Middle frontal gyrus (tissue), 1 donor: ENCODE data around the gene WIPI1.

Experiments used
- DNase-seq: peaks from one replicate; pipeline ENCODE4 v3.0.0-alpha.2; 2015; ENCODE audit warnings: low spot score; ENCODE audit errors: extremely low spot score

WIPI1 gene

DNA sequence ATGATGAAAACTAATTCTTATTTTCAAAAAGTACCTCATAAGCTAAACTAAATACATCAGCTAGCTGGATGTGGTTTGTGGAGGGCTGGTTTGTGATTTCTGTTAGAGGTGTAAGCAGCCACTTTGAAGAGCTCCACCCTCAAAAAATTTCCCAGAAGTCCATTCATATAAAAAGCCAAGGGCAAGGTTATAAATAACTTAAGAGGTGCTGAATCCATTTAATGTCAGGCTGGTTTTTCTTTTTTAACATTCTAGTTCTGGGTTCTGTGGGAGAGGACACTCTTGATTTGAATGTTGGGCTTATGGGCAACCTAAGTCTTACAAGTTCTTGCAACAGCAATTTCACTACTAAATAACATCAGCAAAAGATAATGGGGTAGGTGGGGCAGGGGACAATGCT is 3.4 kb upstream of the WIPI1 start:
- DNase-seq, result no peak

DNA sequence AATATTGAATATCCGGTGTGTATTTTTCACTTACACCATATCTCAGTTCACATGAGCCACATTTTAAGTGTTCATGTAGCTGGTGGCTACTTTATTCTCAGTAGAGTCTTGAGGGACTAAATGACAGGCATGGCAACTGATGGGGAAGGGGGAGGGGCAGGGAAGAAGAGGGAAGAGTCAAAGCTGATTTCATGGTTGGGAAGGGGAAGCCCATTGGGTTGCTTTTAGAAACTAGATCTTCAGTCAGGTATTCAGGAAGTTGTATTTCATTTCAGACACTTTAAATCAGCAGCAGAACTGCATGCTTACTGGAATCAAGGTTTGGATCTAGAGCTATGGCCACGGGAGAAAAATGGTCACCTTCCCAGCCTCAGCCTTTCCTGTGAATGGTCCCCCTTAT is 2.9 kb upstream of the WIPI1 start:
- DNase-seq, result no peak

DNA sequence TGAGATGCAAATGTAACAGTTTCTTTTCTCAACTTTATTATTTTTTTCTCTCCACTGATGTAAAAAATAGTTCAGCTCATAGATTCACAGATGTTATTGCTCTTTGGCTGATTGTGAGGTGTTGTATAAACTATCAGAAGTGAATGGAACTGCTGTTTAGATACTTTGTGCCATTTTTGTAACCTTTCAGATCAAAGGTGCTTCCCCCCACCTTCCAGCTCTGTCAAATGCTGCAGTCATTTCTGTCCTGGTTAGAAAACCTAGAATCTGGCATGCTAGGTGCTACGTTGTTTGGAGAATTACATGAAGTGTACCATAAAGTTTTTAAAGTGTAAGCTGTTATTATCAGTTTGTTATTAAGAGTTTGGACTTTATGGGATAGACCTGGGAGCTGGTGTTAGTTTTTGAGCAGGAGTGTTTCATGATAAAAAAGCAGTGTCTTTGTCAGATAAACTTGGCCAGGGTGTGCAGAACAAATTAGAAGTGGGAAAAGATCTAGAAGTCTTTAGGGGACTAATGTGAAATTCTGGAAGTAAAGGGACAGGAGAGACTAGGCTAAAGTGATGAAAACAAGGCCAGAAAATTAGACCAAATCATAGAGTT is 1.8 kb upstream of the WIPI1 start:
- DNase-seq, result no peak

DNA sequence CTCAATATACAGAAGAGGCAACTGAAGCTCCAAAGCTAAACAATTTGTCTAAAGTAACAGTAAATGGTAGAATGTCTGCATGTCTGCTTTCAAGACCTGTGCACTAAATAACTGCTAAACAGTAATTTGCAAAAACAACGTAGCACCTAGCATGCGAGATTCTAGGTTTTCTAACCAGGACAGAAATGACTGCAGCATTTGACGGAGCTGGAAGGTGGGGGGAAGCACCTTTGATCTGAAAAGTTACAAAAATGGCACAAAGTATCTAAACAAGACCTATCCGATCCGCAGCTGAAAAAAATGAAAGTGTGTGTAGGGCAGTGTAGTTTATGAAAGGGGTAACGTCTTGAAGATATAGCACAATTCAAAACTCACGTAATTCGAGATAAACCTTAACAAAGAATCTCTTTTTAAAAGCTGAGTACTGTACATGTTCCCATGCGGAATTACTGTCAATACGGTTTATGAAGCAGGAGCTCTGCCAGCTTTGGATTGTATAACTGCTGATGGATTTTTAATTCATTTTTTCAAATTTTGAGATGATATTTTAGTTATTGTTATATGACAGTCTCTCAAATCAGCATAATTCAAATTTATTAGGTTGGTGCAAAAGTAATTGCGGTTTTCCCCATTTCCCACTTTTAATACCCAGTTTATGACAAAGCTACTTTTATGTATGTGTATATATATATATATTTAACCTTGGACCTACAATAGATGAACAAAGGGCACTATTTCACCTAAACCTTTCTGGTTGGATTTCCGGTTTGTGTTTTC is 1.2 kb upstream of the WIPI1 start:
- no peak for DNase-seq

DNA sequence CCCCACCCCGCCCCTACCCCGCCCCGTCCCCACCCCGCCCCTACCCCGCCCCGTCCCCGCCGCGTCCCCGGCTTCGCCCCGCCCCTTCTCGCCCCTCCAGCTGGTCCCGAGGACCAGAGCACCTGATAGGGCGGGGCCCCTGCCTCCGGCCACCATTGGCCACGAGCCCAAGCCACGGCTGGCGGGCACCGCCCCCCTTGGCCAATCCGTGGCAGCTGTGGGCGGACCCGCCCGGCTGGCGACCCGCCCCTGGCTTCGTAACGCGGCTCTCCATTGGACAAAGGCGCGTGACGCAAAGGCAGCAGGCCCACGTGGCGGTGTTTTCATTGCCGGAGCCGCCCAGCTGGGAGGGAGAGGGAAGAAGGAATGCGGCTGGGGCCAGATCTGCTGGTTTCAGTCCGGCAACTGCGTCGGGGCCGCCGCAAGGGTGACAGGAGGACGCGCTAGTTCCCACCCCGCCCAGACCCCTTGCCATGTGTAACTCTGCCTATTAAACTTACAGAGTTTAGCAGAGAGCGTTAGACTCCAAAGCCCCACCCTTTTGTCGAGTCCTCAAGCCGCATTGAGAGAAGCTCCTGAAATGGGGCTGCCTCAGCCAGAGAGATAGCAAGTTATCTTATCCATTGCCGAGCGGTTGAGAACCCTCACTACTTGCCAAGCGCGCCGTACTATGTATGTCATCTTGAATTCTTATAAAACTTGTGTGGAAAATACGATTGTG is 403 bp upstream of the WIPI1 start:
- peak; percentile 99 for DNase-seq

DNA sequence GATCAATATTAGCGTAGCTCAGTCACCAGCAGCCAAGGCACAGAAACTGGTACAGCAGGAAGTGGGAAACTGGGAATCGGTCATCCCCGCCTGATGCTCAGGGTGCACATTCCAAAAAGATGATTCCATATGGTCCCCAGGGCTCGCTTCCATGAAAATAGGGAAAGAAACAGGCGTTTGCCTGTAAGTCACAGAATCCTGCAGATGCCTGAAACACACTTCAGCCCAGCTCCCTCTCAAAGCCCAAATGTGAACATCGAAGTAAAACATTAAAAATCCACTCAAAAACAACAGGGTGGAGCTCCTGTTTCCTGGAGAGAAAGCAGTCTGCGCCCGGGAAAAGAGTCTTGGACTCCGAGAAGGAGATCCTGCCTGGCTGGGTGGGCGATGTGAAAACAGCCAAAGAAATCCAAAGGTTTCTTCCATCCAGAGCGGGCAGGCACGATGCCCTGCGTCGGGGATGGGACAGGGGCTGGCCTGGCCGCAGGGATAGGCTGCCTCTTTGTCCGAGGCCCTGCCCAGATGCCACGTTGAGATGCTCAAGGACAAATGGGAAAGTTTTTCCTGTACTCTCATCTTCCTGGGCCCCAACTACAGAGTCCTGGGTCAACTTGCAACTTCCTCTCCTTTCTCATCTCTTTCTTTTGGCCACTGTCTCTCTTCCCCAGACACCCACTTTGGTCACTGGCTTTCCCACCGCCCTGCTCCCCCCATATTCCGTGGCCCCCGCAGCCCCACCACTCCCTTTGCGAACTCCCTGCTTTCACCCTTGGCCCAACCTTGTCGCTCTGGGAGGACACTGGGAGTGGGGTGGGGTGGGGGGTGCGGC is 743 bp downstream of the WIPI1 start:
- peak; percentile 65 for DNase-seq

DNA sequence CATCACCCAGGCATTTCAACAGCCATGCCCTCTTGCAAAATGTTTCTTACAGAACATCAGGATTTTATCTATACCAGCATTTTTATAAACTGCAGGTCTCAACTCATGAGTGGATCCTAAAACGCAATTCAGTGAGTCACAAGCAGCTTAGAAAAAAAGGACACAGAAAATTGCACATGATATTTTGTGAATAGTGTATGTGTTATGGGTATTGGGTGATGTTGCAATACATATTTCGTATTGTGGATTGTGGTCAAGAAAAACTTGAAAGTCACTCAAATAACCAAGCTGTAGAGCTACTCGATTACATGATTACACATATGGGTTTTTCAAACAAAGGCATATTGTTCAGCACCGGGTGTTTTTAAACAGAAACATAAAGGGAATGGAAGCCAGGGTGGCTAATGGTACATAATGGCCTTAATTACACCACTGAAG is 1.4 kb downstream of the WIPI1 start:
- DNase-seq, result no peak

DNA sequence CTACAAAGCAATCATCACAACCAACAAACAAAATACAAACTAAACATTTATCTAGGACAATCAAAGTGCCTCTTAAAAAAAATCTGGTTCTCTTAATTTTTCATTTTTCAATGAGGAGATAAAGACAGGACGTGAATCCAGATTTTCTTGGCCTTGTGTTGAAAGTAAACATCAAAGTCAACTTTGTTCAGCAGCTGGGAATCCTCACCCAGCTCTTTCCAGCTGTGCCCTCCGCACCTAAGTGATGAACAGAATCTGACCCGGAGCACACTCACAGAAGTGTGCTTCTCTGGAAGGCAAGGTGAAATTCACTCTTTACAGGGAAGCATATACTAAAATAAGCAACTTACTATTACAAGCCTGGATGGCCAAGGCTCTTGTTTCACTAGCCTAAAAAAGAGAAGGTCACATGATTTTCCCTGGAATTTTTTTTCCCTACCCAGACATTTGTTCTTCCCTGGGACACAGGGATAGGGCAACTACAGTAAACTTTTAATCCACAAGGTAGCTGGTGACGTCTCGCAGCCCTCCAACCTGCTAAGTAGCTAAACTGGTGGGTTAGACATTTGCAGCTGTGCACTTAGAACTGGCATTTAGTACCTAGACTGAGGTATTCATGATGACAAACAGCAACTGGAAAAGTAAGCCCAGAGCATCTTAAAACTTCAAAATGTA is 3.2 kb downstream of the WIPI1 start:
- DNase-seq, result no peak

DNA sequence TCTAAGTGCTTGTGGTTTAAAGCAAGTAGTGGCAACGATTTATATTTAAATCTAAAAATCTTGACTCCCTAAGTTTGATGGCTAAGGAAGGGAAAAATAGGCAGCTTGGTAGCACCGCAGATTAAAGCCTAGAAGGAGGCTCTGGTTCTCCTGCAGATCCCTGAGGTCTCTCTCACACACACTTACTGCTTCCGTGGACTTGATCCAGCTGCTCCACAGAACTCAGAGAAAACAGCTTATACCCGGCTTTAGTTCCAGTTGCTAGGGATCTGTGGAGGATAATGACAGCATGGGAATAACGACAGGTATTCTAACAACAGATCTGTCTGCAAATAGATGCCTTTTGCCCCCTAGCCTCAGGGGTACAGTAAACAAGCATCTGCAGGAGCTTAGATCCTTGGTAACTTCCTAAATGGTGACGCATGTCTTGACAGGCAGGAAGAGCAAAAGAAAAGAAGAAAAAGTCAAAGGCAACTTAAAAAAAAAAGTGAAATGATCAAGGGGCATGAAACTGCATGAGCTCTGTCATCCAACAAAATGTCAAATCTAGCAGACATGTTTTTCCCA is 4.5 kb downstream of the WIPI1 start:
- DNase-seq, result no peak

DNA sequence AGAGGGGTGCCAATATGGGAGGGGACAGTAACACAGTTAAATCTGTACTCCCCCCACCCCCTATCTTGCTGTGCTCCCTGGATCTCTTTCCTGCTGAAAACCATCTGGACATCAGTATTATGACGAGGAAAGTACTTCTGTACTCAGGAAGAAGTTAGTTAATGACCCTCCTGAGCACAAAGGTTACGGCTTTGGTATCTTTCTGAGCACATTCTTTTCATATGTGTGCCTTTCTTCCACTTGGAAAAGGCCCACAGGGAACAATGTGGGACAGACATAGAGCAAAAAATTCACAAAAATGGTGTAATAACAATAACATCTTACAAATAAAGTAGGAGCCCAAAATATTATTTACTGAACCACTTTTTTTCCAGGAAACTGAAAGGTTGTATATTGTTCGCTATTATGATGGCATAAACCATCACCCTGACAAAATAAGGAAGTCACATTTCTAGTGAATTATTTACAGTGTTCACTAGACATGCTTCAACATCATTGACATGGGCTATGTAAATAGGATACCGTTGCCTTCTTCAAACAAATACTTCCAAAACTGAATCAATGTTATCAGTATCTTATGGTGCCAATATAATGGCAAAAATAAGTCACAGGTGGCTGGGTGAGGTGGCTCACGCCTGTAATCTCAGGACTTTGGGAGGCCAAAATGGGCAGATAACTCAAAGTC is 5.5 kb downstream of the WIPI1 start:
- no peak for DNase-seq

DNA sequence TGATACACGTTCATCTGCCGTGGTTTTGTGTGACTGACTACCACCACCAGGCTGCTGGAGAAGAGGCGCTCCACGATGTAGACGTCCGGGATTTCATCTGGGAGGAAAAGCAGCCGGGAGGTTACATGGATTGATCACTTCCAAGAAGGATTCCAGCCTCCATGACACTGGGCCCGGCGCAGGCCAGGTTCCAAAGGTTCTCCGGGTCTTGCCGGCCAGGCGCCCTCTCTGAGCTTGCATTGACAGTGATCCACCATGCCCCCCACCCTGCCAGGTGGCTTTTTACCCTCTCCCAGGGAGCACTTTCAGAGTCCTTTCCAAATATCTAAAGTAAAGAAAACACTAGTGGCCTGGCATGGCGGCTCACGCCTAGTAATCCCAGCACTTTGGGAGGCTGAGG is 6.5 kb downstream of the WIPI1 start:
- DNase-seq, result no peak

DNA sequence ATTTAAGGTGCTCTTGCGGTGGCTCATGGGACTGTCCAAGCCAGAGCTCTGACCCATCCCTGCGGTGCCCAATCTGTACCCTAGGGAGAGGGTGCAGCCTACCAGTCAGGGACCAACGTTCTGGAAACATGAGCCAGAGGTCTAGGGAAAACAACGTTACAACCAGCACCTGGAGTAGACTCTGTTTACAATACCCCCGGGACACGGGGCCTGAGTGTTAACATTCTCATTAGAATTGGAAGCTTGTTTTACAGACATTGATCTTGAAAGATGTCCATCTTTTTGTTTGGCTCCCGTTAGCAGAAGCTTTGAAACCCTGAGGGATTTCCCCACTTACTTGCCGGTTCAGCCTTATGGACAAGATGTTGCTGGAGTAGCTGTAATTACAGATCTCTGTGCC is 6.9 kb downstream of the WIPI1 start:
- no peak for DNase-seq

DNA sequence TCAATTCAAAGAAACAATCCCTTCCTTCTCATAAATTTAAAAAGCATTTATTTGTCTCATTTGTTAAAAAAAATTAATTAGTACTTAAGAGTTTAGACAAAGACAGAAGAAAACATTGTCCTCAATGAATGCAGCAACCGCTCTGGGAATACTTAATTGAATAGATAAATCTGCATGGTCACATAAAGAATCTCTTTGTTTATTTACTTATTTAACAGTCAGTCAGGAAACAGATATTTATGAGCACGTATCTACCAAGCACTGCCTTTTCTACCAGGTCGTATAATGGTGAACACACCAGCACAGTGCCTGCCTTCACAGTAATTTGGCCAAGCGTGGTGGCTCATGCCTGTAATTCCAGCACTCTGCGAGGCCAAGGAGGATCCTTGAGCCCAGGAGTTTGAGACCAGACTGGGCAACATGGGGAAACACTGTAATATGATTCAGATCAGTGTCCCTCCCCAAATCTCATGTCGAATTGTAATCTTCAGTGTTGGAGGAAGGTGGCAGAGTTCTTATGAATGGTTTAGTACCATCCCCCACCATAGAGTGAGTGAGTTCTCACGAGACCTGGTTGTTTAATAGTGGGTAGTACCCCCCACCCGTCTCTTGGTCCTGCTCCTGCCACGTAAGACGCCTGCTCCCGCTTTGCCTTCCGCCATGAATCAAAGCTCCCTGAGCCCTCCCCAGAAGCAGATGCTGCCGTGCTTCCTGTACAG is 8.1 kb downstream of the WIPI1 start:
- DNase-seq, result no peak

DNA sequence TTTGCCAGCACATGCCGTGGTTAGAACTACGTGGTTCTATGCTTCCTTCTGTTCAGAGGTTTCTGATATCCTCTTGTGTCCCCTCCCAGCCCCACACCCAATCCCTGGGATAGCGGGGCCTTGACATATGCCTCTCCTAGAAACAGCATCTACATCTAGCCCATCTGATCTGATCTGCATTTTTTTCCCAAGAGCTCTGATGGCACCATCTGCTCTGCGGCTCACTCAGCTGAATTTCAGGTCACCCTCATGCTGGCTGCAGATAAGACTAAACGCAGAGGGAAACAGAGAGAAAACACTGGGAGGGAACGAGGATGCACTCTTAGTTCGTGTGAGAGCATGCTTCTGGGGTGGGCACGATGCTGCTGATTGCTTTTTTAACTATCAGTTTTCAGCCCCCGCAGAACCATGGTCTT is 10.7 kb downstream of the WIPI1 start:
- DNase-seq, result no peak

DNA sequence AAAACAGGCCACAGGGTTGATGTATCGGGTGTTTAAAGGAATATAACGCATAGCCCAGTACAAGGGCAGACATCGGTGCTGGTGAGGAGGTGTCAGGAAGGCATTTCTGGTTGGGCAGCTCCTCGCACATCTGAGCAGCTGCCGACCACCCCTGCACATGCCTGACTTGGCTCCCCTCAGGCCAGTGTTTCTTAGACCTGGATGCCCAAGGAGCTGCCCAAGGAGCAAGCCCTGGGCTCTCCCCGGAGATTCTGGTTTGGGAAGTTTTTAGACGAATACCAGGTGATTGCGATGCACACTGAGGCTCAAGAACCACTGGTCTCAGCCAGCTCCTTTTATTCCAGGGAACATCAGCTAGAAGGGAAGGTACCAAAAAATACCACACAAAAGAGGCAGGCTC is 11.6 kb downstream of the WIPI1 start:
- no peak for DNase-seq

DNA sequence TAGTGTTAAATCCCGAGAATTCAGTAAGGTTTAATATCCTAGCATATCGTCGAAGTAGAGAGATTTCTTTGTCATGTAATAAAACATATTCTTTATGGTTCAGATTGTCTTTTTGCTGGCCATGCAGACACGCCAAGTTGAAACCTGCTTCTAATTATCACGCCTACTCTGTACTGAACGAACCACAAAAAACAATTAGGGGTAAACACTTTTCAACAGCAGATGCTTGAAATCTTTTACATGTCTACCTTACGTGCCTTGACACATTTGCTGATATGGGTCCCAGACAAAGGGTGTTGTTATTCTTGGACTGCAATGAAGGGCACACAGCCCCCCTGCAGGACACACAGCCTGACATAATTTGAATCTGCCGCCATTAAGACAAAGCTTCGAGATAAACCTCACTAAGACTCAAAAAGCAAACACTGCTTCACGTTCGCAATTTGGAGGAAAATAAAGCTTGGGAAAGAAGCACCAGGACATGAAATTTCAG is 13.3 kb downstream of the WIPI1 start:
- no peak for DNase-seq

DNA sequence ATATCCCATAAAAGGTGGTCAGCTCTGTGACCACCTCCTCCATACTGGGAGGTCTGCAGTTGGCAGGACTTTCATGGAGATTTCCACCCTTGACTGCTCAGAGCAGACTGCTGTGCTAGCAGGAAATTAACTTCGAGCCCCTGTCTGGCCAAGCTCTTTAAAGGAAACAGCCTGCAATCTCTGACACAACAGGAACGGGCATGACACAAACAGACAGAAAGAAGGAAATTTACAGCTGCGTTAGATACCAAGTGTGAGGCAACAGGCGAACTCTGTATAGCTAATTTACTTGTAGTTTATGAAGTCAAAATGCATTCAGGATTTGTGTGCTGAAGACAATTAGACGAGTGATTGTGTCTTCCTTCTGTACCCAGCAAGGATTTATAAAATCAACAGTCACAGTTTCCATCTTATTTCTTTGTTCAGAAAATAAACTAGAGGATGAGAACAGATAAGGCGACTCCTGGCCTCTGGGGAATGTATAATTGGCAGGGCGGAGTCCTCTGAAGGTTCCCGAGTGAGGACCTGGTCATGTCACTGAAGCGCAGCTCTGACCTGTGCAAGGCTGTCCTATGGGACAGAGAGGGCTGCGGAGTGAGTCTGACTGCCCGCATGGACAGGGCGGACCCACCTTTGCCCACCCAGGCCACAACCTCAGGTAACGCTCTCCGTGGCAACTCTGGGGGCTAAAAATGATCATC is 16.1 kb downstream of the WIPI1 start:
- DNase-seq, result no peak

DNA sequence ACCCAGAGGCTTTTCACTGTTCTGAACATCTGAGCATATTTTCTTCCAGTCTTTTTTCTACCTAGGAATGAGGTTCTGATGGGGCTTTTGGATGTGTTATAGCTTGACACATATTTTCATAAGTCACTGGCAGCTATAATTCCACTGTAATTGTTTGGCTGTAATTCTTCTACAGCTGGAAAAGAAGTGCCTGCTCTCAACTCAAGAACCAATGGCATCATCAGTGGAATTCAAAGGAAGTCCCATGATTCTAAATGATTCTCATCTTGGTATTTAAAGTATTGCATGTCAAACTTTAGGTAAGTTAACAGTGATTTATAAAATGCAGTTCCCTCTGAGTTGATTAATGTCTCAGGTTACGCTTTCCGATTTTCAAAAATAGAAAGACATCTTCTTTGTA is 16.8 kb downstream of the WIPI1 start:
- DNase-seq, result no peak
